ENCODE measurements around the gene AURKB. TPM values are rescaled to one million over a fixed set of nuclear protein-coding genes. Genes with fewer than 3 reads are reported as not detected.

Gene AURKB
- total and polyA plus RNA-seq, 2 of the 13 experiments (the other 11 are each of a cell fraction or from before 2014, with no cell fraction given), result 29.5 to 75.3 TPM

DNA sequence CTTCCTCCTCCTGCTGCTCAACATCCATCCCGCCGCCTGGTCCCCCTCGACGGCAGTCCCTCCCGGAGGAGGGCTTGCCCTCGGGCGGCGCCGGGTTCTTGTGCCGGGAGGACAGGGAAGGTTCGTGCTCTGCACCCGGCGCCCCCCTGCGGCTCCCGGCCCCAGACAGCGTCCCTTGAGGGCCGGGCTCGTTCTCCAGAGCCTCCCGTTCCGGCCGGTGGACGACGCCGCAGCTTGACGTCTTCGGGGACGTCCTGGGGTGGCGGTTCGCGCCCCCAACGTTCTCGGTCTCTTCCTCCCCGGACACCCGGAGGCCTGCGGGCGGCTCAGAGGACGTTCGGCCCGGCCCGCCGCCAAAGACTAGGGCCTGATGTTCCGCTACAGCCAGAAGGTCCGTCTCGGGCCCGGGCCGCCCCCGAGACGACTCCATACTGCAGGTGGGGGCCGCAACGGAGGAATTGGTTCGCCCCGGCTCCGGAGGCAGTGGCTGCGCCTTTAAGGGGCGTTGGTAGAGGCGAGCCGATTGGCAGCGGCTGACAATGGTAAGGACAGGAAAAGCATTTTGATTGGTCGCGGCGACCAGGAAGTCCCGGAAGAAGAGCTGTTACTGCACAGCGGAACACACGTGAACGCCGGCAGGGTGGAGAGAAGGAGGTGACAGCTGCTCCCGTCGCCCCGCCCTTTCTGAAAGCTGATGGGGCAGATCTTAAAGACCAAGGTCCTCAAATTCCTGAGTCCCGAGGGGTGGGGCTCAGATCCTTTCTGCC is 20.5 kb downstream of the AURKB start, which contains the start of gene BORCS6 (continued):
- TF ChIP-seq, protein P1, sequence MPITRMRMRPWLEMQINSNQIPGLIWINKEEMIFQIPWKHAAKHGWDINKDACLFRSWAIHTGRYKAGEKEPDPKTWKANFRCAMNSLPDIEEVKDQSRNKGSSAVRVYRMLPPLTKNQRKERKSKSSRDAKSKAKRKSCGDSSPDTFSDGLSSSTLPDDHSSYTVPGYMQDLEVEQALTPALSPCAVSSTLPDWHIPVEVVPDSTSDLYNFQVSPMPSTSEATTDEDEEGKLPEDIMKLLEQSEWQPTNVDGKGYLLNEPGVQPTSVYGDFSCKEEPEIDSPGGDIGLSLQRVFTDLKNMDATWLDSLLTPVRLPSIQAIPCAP (CRISPR knock-in tag; IDR thresholded peaks at IDR 0.05; ENCODE audit: low read depth), result no peak
- TF ChIP-seq ZKSCAN8 (CRISPR knock-in tag; IDR thresholded peaks at IDR 0.05; ENCODE audit: borderline replicate concordance) (no peak), SIX4 (CRISPR knock-in tag; IDR thresholded peaks at IDR 0.05) (no peak), MEIS2 (CRISPR knock-in tag; IDR thresholded peaks at IDR 0.05) (no peak), HNRNPLL (IDR thresholded peaks at IDR 0.05; ENCODE audit: low read depth, low read length, poor library complexity, severe bottlenecking) (peak; percentile 20), KLF15 (CRISPR knock-in tag; IDR thresholded peaks at IDR 0.05; ENCODE audit: borderline replicate concordance) (no peak), HOXD1 (CRISPR knock-in tag; IDR thresholded peaks at IDR 0.05) (no peak), NAIF1 (CRISPR knock-in tag; IDR thresholded peaks at IDR 0.05; ENCODE audit: borderline replicate concordance) (no peak), ZNF678 (CRISPR knock-in tag; IDR thresholded peaks at IDR 0.05) (0 out of 2 replicates have a peak, but pooled peaks have one; percentile 38), ZBTB38 (CRISPR knock-in tag; IDR thresholded peaks at IDR 0.05) (no peak), ZNF839 (CRISPR knock-in tag; IDR thresholded peaks at IDR 0.05; ENCODE audit: borderline replicate concordance) (0 out of 2 replicates have a peak, but pooled peaks have one; percentile 49), ZNF431 (CRISPR knock-in tag; IDR thresholded peaks at IDR 0.05; ENCODE audit: borderline replicate concordance, low read depth) (no peak), CBX2 (IDR thresholded peaks at IDR 0.05; ENCODE audit: low read depth, low read length) (no peak), CBX2 (CRISPR knock-in tag; IDR thresholded peaks at IDR 0.05; ENCODE audit: low read depth) (no peak), POLR2A (IDR thresholded peaks at IDR 0.05; ENCODE audit: insufficient read depth in 1 of 2, low read depth in 2 of 2, low read length in 2 of 2) (peak; percentile 30 to 46; a peak in 2 of 4 replicates), NFKBIZ (CRISPR knock-in tag; IDR thresholded peaks at IDR 0.05) (no peak), MATR3 (CRISPR knock-in tag; IDR thresholded peaks at IDR 0.05) (no peak)
- TF ChIP-seq, protein P2, sequence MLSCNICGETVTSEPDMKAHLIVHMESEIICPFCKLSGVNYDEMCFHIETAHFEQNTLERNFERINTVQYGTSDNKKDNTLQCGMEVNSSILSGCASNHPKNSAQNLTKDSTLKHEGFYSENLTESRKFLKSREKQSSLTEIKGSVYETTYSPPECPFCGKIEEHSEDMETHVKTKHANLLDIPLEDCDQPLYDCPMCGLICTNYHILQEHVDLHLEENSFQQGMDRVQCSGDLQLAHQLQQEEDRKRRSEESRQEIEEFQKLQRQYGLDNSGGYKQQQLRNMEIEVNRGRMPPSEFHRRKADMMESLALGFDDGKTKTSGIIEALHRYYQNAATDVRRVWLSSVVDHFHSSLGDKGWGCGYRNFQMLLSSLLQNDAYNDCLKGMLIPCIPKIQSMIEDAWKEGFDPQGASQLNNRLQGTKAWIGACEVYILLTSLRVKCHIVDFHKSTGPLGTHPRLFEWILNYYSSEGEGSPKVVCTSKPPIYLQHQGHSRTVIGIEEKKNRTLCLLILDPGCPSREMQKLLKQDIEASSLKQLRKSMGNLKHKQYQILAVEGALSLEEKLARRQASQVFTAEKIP (CRISPR knock-in tag; IDR thresholded peaks at IDR 0.05; ENCODE audit: borderline replicate concordance), result no peak
- TF ChIP-seq, protein P3, sequence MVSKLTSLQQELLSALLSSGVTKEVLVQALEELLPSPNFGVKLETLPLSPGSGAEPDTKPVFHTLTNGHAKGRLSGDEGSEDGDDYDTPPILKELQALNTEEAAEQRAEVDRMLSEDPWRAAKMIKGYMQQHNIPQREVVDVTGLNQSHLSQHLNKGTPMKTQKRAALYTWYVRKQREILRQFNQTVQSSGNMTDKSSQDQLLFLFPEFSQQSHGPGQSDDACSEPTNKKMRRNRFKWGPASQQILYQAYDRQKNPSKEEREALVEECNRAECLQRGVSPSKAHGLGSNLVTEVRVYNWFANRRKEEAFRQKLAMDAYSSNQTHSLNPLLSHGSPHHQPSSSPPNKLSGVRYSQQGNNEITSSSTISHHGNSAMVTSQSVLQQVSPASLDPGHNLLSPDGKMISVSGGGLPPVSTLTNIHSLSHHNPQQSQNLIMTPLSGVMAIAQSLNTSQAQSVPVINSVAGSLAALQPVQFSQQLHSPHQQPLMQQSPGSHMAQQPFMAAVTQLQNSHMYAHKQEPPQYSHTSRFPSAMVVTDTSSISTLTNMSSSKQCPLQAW (CRISPR knock-in tag; IDR thresholded peaks at IDR 0.05), result peak; percentile 46; the same call in 1 of the 2 replicates
- TF ChIP-seq, protein P4, sequence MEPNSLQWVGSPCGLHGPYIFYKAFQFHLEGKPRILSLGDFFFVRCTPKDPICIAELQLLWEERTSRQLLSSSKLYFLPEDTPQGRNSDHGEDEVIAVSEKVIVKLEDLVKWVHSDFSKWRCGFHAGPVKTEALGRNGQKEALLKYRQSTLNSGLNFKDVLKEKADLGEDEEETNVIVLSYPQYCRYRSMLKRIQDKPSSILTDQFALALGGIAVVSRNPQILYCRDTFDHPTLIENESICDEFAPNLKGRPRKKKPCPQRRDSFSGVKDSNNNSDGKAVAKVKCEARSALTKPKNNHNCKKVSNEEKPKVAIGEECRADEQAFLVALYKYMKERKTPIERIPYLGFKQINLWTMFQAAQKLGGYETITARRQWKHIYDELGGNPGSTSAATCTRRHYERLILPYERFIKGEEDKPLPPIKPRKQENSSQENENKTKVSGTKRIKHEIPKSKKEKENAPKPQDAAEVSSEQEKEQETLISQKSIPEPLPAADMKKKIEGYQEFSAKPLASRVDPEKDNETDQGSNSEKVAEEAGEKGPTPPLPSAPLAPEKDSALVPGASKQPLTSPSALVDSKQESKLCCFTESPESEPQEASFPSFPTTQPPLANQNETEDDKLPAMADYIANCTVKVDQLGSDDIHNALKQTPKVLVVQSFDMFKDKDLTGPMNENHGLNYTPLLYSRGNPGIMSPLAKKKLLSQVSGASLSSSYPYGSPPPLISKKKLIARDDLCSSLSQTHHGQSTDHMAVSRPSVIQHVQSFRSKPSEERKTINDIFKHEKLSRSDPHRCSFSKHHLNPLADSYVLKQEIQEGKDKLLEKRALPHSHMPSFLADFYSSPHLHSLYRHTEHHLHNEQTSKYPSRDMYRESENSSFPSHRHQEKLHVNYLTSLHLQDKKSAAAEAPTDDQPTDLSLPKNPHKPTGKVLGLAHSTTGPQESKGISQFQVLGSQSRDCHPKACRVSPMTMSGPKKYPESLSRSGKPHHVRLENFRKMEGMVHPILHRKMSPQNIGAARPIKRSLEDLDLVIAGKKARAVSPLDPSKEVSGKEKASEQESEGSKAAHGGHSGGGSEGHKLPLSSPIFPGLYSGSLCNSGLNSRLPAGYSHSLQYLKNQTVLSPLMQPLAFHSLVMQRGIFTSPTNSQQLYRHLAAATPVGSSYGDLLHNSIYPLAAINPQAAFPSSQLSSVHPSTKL (CRISPR knock-in tag; IDR thresholded peaks at IDR 0.05), result no peak; the same call in 1 of the 2 replicates
- TF ChIP-seq, protein P5, sequence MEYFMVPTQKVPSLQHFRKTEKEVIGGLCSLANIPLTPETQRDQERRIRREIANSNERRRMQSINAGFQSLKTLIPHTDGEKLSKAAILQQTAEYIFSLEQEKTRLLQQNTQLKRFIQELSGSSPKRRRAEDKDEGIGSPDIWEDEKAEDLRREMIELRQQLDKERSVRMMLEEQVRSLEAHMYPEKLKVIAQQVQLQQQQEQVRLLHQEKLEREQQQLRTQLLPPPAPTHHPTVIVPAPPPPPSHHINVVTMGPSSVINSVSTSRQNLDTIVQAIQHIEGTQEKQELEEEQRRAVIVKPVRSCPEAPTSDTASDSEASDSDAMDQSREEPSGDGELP (IDR thresholded peaks at IDR 0.05; ENCODE audit: borderline replicate concordance, low read depth), result peak; percentile 82; the same call in 1 of the 2 replicates

All from HepG2 (cell line).